ENCODE measurements around the gene GSTO2.

DNA sequence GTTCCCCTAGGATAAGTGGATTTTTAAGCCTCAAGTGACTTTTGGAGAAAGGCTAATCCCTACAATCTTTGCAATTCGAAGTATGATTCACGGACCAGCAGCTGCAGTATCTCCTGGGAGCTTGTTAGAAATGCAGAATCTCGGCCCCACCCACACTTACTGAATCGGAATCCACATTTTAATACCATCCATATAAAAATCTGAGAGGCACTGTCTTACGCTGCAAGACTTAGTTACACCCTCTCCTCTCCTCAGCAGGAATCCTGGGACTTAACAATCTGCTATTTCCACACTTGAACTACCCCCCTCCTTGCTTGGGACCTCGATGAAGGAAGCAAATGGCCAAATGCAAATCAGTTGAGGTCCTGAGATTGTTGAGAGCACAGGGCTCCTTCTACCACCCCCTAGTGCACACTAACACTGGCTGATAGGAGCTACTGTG, 48.3 kb downstream of the GSTO2 start:
- TF ChIP-seq, protein P1, sequence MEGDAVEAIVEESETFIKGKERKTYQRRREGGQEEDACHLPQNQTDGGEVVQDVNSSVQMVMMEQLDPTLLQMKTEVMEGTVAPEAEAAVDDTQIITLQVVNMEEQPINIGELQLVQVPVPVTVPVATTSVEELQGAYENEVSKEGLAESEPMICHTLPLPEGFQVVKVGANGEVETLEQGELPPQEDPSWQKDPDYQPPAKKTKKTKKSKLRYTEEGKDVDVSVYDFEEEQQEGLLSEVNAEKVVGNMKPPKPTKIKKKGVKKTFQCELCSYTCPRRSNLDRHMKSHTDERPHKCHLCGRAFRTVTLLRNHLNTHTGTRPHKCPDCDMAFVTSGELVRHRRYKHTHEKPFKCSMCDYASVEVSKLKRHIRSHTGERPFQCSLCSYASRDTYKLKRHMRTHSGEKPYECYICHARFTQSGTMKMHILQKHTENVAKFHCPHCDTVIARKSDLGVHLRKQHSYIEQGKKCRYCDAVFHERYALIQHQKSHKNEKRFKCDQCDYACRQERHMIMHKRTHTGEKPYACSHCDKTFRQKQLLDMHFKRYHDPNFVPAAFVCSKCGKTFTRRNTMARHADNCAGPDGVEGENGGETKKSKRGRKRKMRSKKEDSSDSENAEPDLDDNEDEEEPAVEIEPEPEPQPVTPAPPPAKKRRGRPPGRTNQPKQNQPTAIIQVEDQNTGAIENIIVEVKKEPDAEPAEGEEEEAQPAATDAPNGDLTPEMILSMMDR (conservative IDR thresholded peaks at IDR 0.05; ENCODE audit: low read depth in 2 of 2) = peak in 1 of 2 experiments; percentile 31; a peak in 2 of 4 replicates
- no peak for TF ChIP-seq CREB1 (CRISPR knock-in tag; IDR thresholded peaks at IDR 0.05; ENCODE audit: low read depth)
- TF ChIP-seq JUNB (IDR thresholded peaks at IDR 0.05; ENCODE audit: unreplicated experiment) = no peak
- TF ChIP-seq, protein P2, sequence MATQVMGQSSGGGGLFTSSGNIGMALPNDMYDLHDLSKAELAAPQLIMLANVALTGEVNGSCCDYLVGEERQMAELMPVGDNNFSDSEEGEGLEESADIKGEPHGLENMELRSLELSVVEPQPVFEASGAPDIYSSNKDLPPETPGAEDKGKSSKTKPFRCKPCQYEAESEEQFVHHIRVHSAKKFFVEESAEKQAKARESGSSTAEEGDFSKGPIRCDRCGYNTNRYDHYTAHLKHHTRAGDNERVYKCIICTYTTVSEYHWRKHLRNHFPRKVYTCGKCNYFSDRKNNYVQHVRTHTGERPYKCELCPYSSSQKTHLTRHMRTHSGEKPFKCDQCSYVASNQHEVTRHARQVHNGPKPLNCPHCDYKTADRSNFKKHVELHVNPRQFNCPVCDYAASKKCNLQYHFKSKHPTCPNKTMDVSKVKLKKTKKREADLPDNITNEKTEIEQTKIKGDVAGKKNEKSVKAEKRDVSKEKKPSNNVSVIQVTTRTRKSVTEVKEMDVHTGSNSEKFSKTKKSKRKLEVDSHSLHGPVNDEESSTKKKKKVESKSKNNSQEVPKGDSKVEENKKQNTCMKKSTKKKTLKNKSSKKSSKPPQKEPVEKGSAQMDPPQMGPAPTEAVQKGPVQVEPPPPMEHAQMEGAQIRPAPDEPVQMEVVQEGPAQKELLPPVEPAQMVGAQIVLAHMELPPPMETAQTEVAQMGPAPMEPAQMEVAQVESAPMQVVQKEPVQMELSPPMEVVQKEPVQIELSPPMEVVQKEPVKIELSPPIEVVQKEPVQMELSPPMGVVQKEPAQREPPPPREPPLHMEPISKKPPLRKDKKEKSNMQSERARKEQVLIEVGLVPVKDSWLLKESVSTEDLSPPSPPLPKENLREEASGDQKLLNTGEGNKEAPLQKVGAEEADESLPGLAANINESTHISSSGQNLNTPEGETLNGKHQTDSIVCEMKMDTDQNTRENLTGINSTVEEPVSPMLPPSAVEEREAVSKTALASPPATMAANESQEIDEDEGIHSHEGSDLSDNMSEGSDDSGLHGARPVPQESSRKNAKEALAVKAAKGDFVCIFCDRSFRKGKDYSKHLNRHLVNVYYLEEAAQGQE (IDR thresholded peaks at IDR 0.05; ENCODE audit: unreplicated experiment) = no peak
- no peak for TF ChIP-seq EZH2 (IDR thresholded peaks at IDR 0.05; ENCODE audit: low read depth, unreplicated experiment)
- no peak for TF ChIP-seq POLR2AphosphoS5 (IDR thresholded peaks at IDR 0.05; ENCODE audit: low read depth)
- TF ChIP-seq, protein P3, sequence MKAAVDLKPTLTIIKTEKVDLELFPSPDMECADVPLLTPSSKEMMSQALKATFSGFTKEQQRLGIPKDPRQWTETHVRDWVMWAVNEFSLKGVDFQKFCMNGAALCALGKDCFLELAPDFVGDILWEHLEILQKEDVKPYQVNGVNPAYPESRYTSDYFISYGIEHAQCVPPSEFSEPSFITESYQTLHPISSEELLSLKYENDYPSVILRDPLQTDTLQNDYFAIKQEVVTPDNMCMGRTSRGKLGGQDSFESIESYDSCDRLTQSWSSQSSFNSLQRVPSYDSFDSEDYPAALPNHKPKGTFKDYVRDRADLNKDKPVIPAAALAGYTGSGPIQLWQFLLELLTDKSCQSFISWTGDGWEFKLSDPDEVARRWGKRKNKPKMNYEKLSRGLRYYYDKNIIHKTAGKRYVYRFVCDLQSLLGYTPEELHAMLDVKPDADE (IDR thresholded peaks at IDR 0.05) = no peak
- no peak for TF ChIP-seq EZH2phosphoT487 (IDR thresholded peaks at IDR 0.05; ENCODE audit: unreplicated experiment)
- no peak for TF ChIP-seq NANOG (IDR thresholded peaks at IDR 0.05; ENCODE audit: borderline replicate concordance)
- TF ChIP-seq STAT1 (IDR thresholded peaks at IDR 0.05; ENCODE audit: unreplicated experiment) = no peak
- TF ChIP-seq ZNF114 (CRISPR knock-in tag; IDR thresholded peaks at IDR 0.05) = no peak
